ENCODE data around the gene CLECL1.
"Not testable (repeated sequence)": the region's sequence is repeated elsewhere in the genome, so short reads cannot be mapped to it uniquely, and the experiment has no call there.

Gene CLECL1

GRCh38 chr12:9682508-9682907 lies 50.4 kb downstream of the CLECL1 start:
- not testable (repeated sequence) for H3K36me3 ChIP-seq (ENCODE audit: insufficient read depth, low read length); H3K27me3 ChIP-seq (ENCODE audit: control insufficient read depth, insufficient read depth, low read length); H3K9ac ChIP-seq (ENCODE audit: low read depth, low read length); H3K4me1 ChIP-seq (ENCODE audit: control insufficient read depth, insufficient read depth, low read length); H3K4me2 ChIP-seq (ENCODE audit: low read length); H3K9me3 ChIP-seq (replicated peaks; ENCODE audit: low read length); H3K4me3 ChIP-seq (ENCODE audit: low read length)

GRCh38 chr12:9674226-9674590 lies 58.7 kb downstream of the CLECL1 start:
- H3K27me3 ChIP-seq (ENCODE audit: control insufficient read depth, insufficient read depth, low read length), result no peaks in the 10 kb centered on the region
- H3K4me2 ChIP-seq (ENCODE audit: low read length), result peak overlapping the region; percentile 18
- no peak overlapping the region for H3K4me3 ChIP-seq (ENCODE audit: low read length)
- peaks cover 15% of the 10 kb centered on the region for H3K4me1 ChIP-seq (ENCODE audit: control insufficient read depth, insufficient read depth, low read length)
- no peak overlapping the region for H3K9ac ChIP-seq (ENCODE audit: low read depth, low read length)
- H3K36me3 ChIP-seq (ENCODE audit: insufficient read depth, low read length), result no peaks in the 10 kb centered on the region
- H3K9me3 ChIP-seq (replicated peaks; ENCODE audit: low read length), result no peaks in the 10 kb centered on the region

GRCh38 chr12:9673404-9674225 lies 59.3 kb downstream of the CLECL1 start:
- peaks cover 15% of the 10 kb centered on the region for H3K4me1 ChIP-seq (ENCODE audit: control insufficient read depth, insufficient read depth, low read length)
- H3K9me3 ChIP-seq (replicated peaks; ENCODE audit: low read length), result no peaks in the 10 kb centered on the region
- H3K27me3 ChIP-seq (ENCODE audit: control insufficient read depth, insufficient read depth, low read length), result no peaks in the 10 kb centered on the region
- no peaks in the 10 kb centered on the region for H3K36me3 ChIP-seq (ENCODE audit: insufficient read depth, low read length)
- H3K9ac ChIP-seq (ENCODE audit: low read depth, low read length), result peak overlapping the region; percentile 49
- H3K4me3 ChIP-seq (ENCODE audit: low read length), result no peak overlapping the region
- peak overlapping the region; percentile 18 for H3K4me2 ChIP-seq (ENCODE audit: low read length)

Measured in skeletal muscle satellite cell (primary cell).